GM04503 (cell line): ENCODE results near the gene TNFRSF1A.
A peak's percentile ranks its signal among the peaks of the same experiment; 100 is the strongest.

Experiments
- DNase-seq: peaks from one replicate; pipeline ENCODE4 v3.0.0-alpha.2; 2012; ENCODE audit warnings: low read depth

TNFRSF1A gene

DNA sequence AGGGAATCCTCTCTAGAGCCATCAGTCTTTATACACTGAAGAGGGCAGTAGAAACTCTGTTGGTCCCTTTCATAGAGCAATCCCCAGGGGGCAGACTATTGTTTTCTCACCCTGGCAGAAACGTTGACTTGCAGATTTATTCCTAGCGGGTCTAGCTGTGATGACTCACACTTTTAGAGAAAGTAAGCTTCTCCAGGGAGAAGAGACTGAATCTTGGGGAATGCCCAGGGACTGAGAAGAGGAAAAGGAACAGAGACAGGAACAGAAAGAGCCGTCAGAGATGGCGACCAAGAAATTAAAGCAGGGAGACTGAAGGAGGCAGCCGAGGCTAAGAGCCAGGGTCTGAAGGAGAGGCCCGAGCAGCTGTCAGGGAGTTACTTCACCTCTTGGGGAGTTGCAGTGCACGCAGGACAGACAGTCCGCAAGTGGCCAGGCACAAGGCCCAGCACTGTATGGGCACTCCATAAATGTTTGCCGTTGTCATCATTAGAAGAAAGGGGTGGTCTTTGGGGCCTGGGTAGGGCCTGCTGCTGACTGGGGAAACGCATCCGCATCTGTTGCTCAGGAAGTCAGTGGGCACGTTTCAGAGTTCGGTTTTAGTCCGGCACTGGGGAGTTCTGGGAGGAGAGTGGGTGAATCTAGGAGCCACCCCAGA, 18.4 kb downstream of the TNFRSF1A start:
- DNase-seq: peak; percentile 87

GRCh38 chr12:6322969-6323339, 18.9 kb downstream of the TNFRSF1A start:
- DNase-seq: no peak

GRCh38 chr12:6322352-6322751, 19.5 kb downstream of the TNFRSF1A start:
- DNase-seq: no peak

GRCh38 chr12:6321905-6322304, 20.0 kb downstream of the TNFRSF1A start:
- DNase-seq: no peak

DNA sequence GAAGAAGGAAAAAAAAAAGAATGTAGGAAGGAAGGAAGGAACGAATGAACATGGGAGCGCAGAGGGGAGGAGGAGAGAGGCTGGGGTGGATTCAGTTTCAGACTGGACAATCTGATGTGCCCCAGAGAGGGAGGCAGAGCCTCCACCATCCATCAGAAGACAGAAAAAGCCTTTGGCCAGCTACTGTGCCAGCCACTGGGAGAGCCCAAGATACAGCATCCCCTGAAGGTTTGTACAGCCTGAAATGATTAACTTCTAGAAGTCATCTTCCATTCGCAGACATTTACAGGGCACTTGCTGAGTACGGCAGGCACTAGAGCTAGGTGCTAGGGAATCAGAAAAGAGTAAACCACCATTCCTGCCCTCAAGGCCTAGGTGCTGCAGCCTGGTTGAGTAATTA, 22.4 kb downstream of the TNFRSF1A start:
- DNase-seq: no peak

DNA sequence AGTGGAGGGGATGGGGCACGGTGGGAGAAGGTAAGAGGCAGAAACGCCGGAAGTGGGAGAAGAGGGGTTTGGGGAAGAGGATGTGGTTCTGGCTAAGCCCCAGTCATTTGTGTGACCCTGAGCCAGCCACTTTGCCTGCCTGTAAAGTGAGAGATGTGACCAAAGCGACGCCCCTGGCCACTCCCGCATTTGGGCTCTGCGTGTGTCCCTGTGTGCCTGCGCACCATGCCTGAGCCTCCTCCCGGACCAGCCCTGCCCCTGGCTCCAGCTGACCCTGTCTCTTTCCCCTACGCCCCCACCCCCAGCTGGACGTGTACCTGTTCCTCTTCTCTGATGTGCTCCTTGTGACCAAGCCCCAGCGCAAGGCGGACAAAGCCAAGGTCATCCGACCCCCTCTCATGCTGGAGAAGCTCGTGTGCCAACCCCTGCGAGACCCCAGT, 23.4 kb downstream of the TNFRSF1A start:
- no peak for DNase-seq

DNA sequence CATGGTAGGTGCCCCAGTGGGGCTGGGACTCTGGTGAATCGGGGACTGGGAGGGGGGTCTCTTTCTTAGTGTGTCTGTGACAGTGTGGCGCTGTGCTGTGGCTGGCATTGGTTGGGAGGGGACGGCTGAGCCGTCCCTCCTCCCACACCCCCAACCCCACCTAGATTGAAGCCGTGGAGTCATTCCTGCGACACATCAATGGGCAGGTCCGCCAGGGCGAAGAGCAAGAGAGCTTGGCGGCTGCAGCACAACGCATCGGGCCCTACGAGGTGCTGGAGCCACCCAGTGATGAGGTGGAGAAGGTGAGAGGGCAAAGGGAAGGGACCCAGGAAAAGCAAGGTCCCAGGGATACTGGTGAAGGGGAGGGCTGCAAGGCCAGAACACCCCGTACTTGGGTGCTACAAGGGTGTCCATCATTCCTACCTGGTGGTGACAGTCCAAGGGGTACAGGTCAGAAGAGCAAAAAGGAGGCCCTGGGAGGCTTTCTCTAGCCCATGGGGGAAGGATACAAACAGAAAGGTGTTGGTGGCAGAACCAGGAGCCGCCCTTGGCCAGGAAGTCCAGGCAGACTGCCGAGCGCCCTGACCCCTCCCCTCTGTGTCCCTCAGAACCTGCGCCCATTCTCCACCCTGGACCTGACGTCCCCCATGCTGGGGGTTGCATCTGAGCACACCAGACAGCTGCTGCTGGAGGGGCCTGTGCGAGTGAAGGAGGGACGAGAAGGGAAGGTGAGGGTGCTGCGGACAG, 24.0 kb downstream of the TNFRSF1A start:
- no peak for DNase-seq

DNA sequence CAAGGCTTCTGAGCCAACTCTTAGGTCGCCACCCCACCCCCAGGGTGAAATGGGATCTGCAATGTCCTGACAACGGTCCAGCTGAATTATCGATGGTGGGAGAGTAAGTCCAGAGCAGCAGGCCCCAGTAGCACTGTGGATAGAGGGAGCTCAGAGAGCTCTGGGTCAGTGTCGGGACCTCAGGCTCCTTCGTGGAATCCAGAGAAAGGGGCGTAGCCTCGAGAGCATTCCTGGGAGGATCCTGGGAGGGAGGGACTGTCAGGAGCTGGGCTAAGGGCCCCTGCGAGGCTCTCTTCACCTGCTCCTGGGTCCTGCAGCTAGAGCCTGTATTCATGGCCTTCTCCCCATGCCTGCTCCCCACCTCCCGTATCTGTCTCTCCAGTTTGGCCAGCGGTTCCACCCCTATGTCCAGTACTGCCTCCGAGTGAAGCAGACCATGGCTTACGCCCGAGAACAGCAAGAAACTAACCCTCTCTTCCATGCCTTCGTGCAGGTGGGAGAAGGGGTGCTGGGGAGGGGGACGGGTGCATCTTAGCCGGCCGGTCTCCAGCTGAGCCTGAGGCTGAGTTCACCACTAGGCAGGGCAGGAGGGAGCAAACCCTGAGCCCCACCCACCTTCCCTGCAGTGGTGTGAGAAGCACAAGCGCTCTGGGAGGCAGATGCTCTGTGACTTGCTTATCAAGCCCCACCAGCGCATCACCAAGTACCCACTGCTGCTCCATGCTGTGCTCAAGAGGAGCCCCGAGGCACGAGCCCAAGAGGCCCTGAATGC, 24.8 kb downstream of the TNFRSF1A start:
- no peak for DNase-seq

DNA sequence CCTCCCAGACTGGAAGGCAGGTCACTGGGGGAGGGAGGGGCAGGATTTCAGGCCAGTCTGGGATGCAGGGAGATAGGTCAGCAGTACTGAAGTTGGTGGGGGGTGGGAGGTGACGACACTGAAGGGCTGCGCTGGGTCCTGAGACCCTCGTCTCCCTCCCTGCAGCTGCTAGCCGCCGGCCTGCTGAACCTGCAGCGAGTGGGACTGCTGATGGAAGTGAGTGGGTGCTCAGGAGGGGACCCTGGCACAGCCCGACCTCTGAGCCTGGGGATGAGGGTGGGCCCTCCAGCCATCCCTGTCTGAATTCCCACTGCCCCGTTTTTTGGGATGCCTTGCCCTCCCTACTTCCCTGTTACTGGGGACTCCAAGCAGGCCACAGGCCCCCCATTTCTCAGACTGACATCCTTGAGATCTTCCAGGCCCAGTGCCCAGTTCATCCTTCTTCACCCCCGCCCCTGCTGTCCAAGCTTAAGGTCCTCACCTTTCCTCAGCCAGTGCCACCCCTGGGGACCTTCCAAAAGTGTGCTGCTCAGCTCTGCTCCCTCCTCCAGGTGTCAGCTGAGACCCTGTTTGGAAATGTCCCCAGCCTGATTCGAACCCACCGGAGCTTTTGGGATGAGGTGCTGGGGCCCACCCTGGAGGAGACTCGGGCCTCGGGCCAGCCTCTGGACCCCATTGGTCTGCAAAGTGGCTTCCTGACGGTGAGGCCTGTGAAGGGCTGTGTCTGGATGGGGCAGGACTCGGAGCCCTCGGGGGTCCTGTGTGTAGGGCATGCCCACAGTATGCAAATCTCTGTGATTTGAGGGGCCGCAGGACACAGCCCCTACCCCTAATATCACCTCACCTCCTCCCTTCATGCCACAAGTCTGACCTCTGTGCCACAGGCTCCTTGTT, 25.9 kb downstream of the TNFRSF1A start:
- DNase-seq: no peak

GRCh38 chr12:6315184-6315583, 26.7 kb downstream of the TNFRSF1A start:
- DNase-seq: no peak

GRCh38 chr12:6314776-6315175, 27.1 kb downstream of the TNFRSF1A start:
- DNase-seq: no peak

- no peak for DNase-seq
Measured at GRCh38 chr12:6313326-6313940, 28.4 kb downstream of the TNFRSF1A start.

- peak; percentile 34 for DNase-seq
Measured at GRCh38 chr12:6312529-6313325, 29.1 kb downstream of the TNFRSF1A start.

GRCh38 chr12:6311822-6312528, 29.9 kb downstream of the TNFRSF1A start:
- DNase-seq: no peak

- DNase-seq: no peak
Measured at GRCh38 chr12:6310771-6311610, 30.9 kb downstream of the TNFRSF1A start.

DNA sequence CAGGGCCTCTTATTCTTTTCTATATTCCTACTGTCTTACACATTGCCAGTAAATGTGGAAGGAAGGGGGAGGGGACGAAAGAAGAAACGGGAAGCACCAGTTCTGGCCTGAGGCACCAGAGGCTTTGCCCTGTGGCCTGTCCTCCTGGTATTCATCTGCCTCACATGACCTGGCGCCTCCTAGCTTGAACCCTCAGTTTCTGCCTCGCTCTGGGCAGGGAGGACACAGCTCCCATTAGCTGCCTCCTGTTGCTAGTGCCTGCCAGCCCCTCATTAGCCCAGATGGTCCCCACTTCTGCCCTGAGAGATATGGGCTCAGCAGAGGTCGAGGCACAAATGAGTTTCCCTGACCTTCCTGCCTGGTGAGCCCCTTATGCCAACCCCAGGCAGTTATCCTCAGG, 34.3 kb downstream of the TNFRSF1A start:
- DNase-seq: no peak

DNA sequence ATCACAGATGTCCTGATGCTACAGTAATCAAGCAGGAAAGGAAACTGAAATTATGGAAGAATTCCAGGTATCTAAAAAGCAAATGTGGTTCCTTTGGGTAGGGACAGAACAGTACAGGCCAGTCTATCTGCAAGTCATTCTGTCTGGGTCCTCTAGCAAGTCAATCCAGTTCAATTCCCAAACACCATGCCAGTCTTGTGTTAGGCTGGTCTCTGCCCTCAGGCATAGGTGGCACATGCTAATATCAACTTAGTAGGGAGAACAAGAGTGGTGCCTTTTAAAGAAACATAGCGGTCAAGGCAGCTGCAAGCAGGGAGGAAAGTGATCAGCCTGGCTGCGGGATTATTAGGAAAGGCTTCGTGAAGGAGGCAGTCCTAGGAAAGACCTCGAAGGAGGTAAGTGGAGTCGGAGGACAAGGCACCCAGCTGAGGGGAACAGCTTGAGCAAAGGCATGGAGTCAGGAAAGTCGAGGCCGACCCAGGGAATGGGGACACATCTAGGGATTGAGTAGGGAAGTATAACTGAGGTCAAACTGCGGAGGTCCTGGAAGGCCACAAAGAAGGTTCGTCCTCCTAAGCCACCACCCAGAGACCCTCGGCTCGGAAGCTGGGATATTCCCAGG, 35.2 kb downstream of the TNFRSF1A start:
- DNase-seq: no peak

- no peak for DNase-seq
Measured at GRCh38 chr12:6306151-6306550, 35.7 kb downstream of the TNFRSF1A start.

DNA sequence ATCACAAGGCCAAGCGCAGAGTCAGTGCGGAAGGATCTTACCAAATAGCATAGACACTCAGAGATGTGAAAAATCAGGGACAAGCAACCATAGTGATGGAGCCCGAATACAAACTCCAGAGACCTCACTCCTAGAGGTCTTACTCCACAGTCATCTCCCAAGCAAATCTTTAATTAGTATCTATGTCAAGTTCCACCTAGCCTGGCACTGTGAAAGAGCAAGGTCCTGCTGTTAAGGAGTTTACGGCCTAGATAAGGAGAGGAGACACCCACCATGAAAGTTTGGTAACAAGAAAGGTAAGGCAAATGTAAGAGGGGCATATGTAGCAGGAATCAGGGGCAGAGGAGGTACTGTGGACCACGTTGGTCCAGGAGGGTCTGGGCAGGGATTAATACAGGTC, 38.8 kb downstream of the TNFRSF1A start:
- no peak for DNase-seq
